Left ventricle myocardium inferior (tissue), 1 donor: Measurements from ENCODE around the gene ARFRP1. TPM values are rescaled to one million over a fixed set of nuclear protein-coding genes. Genes with fewer than 3 reads are reported as not detected.

Experiments
- DNase-seq: peaks from one replicate; pipeline ENCODE4 v3.0.0-alpha.2; 2020
- H3K27ac ChIP-seq: fragments of 200-600 bp; replicated peaks from 2 replicates; pipeline ENCODE4 v1.8.0; 2021
- H3K27me3 ChIP-seq: fragments of 200-600 bp; 2 replicates; pipeline ENCODE4 v1.8.0; 2021; ENCODE audit warnings: low read depth
- H3K36me3 ChIP-seq: fragments of 200-600 bp; 2 replicates; pipeline ENCODE4 v1.8.0; 2021
- H3K4me1 ChIP-seq: fragments of 200-600 bp; 2 replicates; pipeline ENCODE4 v1.8.0; 2021
- H3K4me3 ChIP-seq: fragments of 200-600 bp; 2 replicates; pipeline ENCODE4 v1.8.0; 2021; ENCODE audit warnings: mild to moderate bottlenecking, moderate library complexity
- H3K9me3 ChIP-seq: fragments of 200-600 bp; replicated peaks from 2 replicates; pipeline ENCODE4 v1.8.0; 2021
- CTCF ChIP-seq: fragments of 200-600 bp; IDR thresholded peaks from 2 replicates; pipeline ENCODE4 v1.8.0; 2021; ENCODE audit warnings: antibody characterized with exemption, mild to moderate bottlenecking, borderline replicate concordance
- intact Hi-C: fragments of 100-400 bp; cut with micrococcal nuclease; formaldehyde crosslinking; loops from one replicate; pipeline ENCODE4 v1.11.0; 2022
- total RNA-seq: library from RNA; stranded (reverse); fragmentation: NEBNext Ultra II Directional; extraction: Animal tissue kit (Norgen Biotek cat#: 25700); gene quantifications from one replicate; pipeline ENCODE4 v1.2.1, GENCODE V29; 2021
- donor health status: DM: no; HTN: yes; CAD: no; lungs with severe emphysema.

The ARFRP1 gene
- total RNA-seq, 1 donor from 2014 or later, result 37.1 TPM

- no peak overlapping the region for H3K27ac ChIP-seq
- peaks cover 9% of the 10 kb centered on the region for H3K36me3 ChIP-seq
- H3K4me3 ChIP-seq, result no peak overlapping the region
- no peaks in the 10 kb centered on the region for H3K9me3 ChIP-seq
- intact Hi-C loops, result no loop called here
- no peak for DNase-seq
- H3K4me1 ChIP-seq, result peaks cover 60% of the 10 kb centered on the region
- no peaks in the 10 kb centered on the region for H3K27me3 ChIP-seq
- TF ChIP-seq CTCF, result no peak
These were observed 16.7 kb downstream of the ARFRP1 start for GRCh38 chr20:63690898-63691710.

GRCh38 chr20:63690003-63690897, 17.5 kb downstream of the ARFRP1 start:
- Histone ChIP-seq H3K27ac (no peak overlapping the region), H3K4me1 (peaks cover 60% of the 10 kb centered on the region), H3K4me3 (no peak overlapping the region), H3K36me3 (peaks cover 9% of the 10 kb centered on the region), H3K9me3 (no peaks in the 10 kb centered on the region), H3K27me3 (no peaks in the 10 kb centered on the region)
- intact Hi-C loops, result no loop called here
- no peak for TF ChIP-seq CTCF
- DNase-seq, result no peak

GRCh38 chr20:63689046-63690002, 18.5 kb downstream of the ARFRP1 start:
- Histone ChIP-seq H3K4me3 (no peak overlapping the region), H3K27me3 (no peaks in the 10 kb centered on the region), H3K27ac (peak overlapping the region; percentile 96), H3K36me3 (peaks cover 2% of the 10 kb centered on the region), H3K4me1 (peaks cover 58% of the 10 kb centered on the region), H3K9me3 (no peaks in the 10 kb centered on the region)
- TF ChIP-seq CTCF, result no peak
- intact Hi-C loops, result no loop called here
- no peak for DNase-seq

- Histone ChIP-seq H3K4me3 (no peak overlapping the region), H3K9me3 (no peaks in the 10 kb centered on the region), H3K36me3 (no peaks in the 10 kb centered on the region), H3K4me1 (peaks cover 59% of the 10 kb centered on the region), H3K27me3 (no peaks in the 10 kb centered on the region), H3K27ac (peak overlapping the region; percentile 96)
- DNase-seq, result no peak
- intact Hi-C loops, result no loop called here
- TF ChIP-seq CTCF, result no peak
These were observed 19.3 kb downstream of the ARFRP1 start for GRCh38 chr20:63688228-63689045.
